Kidney capillary endothelial cell (primary cell): Measurements from ENCODE around the gene TMEM190.
A peak's percentile ranks its signal among the peaks of the same experiment; 100 is the strongest.

Experiments used
- DNase-seq: peaks from one replicate; pipeline ENCODE4 v3.0.0-alpha.2; 2018; ENCODE audit warnings: low spot score

The TMEM190 gene

DNA sequence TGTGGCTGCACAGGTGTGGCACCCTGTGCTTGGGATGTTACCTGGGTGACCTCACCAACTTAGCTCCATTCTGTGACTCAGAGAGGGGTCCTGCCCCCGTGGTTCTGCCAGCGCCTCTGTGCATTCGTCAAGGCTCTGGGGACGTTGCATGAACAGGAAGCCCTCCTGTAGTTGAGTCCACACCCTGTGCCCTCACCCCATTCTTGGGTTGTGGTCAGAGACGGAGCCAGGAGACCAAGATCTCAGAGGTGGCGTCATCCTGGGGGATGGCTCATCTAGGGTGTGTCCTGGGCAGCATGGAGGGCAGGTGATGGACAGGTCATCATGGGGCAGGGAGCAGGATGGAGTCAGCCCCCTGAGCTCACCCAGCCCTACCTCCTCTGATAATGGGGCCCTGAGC, 24.6 kb upstream of the TMEM190 start:
- DNase-seq: no peak

DNA sequence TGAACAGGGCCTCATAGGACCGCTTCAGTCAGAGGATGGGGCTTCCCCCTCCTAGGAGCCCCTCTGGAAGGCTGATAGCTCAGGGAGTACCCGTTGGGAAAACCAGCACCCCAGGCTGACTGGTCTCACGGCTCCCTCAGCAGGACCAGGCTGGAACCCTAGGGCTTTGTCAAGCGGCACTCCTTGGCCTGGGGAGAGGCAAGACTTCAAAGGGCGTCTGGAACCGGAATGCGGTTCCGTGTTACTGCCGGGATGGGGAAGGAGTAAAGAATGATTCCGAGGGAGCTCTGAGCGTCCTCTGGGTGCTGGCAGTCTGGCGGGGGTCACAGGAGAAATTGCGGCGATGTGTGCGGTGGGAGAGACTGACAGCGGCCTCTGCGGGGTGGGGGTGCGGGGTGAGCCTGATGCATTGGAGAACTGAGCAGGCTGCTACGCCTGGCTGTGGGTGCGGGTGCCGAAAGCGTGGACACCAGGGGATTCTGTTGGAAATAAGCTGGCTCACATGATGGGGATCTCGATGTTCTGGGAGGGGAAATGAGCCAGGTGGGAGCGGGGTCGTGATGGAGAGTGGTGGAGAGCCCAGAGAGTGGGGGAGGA, 24.0 kb upstream of the TMEM190 start:
- DNase-seq: no peak

DNA sequence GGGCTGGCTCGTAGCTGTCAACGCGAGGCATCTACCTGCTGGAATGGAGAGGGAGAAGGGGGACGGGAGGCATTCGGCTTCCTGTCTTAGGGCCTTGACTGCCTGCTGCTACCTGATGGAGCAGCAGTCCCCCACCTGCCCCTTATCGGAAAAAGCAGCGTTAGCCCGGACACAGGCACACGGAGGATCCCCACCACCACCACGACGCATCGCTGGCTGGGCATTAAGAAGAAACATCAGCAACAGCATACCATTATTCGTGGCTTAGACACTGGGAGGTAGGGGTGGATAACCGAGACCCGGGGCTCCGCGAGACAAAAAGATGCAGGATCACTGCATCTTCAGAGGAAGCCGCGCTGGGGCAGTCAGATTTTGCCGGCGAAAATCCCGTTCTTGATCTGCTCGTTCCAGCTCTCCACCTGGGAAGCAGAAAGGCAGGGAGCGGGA, 23.2 kb upstream of the TMEM190 start:
- no peak for DNase-seq

DNA sequence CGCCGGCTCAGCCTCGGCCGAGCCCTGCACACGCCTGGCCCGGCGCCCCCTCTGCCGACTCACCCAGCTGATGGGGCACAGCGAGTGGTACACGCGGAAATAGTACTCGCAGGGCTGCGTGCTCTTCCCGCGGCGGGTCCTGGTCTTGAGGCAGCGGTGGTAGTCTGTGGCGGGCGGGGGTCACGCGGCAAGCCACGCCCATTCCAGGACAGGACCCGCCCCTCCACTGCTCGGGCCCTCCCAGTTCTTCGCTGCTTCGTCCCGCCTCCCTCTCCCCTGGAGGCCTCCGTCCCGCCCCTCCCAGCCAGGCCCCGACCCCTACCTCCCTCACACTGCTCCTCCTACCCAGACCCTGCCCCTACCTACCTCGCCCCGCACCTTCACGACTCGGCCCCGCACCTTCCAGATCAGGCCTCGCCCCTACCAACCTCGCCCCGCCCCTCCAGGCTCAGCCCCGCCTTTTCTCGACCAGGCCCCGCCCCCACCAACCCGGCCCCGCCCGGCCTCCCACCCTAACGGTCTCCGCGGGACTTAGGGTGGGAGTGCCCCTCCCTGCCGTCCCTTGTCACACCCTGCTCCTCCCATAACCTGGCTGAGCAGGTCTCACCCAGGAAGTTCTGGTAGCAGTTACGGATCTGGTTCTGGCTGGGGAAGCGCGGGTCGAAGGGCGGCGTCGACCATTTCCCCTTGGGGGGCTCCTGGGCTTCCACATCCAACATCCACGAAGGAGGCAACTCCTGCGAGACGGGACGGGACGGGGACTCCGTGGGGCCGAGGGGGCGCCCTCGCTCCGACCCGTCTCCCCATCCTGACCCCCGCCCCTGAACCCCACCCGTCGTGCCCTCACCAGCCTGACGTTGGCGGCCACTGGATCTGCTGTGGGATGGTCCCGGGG, 22.6 kb upstream of the TMEM190 start:
- DNase-seq: no peak

DNA sequence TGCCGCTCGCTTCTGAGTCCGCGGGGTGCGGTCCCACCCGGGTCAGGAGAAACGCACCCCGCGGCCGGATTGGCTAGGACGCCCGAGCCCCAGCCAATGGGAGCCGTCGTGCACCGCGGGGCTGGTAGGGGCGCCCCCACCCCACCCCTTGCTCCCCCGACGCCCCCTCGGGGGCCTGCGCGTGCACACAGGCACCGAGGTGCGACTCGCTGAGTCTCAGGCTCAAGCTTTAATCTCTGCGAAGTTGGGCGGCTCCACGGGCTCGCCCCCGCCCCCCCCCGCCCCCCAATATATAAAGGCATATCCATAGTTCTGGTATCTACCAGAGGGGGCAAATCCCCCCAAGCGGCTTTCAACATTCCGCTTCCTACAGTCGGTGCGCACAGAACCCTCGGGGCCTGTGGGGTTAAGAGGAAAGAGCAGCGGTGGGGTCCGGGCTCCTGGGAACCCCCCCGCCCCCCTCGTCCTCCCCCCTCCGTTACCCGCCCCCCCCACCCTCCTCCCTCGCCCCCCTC, 21.9 kb upstream of the TMEM190 start, which contains the start of gene COX6B2:
TSS of gene COX6B2 (minus strand) at position 22 of the 515 bp plus-strand sequence. CDS start 198 bp downstream, outside the sequence.
- DNase-seq: no peak

DNA sequence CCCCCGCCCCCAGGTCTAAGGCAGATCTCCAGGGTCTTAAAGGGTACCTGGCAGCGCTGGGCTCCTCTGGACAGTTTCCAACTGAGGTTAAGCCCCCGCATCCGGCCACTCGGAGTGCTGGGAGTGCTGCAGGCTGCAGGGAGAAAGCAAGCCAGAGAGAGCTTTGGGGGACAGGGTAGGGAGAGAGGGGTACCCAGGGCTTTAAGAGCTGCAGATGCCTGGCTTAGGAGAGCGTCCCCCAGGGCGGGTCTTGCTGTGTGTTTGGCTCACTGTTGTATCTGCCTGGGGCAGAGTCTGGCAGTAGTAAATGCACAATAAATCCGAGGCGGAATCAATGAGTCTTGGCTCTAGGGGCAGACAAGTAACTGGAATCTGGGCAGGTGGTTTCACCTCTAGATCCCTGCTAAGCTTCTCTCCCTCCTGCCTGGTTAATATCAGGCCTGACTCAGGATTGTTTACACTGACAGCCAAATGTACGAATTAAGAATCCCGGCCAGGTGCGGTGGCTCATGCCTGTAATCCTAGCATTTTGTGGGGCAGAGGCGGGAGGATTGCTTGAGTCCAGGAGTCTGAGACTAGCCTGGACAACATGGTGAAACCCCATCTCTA, 21.3 kb upstream of the TMEM190 start:
- no peak for DNase-seq

DNA sequence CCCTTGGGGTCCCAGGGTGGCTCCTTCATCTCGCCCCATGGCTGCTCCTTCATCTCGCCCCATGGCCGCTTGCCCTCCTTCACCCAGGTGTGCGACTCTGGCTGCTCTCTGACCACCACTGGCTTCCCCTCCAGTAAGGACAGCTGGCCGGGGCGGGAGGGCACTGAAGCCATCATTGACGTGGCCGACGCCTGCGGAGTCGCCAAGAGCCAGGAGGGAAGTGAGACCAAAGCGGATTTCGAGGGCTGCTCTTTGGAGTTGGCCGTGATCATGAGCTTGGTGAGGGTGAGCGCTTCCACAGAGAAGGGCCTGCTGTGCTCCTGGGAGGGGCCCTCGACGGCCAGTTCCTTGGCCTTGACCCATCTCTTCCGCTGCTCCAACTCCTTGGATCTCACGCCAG, 18.1 kb upstream of the TMEM190 start:
- DNase-seq: no peak

DNA sequence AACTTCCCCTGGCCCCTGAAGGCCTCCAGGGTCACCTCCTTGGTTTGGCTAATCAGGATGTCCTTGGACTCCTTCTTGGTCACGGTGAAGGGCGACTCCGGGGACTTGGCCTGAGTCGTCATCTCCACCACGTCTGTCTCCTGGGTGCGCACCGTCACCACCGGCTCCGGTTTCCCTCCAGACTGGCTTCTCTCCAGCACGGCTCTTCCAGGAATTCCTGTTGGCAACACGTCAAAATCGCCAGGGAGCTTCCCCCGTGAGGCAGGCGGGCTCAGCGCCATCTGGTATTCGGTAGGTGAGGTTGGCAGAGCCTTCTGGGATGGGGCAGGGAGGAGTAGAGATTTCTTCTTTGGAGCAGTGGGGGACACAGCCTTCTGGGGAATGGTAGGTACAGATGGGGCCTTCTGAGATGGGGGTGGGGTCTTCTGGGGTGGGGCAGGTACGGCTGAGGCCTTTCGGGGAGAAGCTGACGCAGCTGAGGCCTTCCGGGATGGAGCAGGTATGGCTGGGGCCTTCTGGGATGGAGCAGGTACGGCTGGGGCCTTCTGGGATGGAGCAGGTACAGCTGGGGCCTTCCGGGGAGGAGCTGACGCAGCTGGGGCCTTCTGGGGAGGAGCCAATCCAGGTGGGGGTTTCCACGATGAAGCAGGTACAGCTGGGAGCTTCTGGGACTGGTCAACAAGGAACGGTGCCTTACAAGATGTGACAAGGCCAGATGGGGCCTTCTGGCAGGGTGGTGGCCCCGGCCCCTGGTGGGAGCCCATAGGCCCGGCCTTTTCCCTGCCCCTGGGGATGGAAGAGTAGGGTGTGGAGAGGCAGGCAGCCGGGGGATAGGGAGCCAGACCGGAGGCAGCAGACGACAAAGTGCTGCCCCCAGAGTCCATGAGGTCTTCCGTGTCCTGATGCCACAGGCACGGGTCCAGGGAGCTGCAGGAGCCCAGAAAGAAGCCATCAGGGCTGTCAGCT, 17.4 kb upstream of the TMEM190 start:
- DNase-seq: no peak

DNA sequence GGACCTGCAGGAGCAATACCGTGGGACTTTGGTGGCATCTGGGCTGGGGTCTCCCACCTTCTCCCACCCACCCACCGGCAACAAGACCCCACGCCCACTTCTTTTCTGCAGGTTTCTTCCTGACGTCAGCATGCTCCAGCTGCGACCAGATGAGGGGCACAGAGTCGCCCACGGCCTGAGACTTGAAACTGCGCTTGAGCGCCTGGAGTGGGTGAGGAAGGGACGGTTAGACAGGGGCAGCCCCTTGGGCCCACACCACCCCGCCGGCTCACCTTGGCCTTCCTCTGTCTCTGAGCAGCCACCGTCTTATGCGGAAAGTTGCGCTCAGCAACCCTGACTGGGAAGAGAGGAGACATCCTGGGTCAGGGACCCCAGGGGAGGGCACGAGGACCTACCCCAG, 15.7 kb upstream of the TMEM190 start:
- no peak for DNase-seq

DNA sequence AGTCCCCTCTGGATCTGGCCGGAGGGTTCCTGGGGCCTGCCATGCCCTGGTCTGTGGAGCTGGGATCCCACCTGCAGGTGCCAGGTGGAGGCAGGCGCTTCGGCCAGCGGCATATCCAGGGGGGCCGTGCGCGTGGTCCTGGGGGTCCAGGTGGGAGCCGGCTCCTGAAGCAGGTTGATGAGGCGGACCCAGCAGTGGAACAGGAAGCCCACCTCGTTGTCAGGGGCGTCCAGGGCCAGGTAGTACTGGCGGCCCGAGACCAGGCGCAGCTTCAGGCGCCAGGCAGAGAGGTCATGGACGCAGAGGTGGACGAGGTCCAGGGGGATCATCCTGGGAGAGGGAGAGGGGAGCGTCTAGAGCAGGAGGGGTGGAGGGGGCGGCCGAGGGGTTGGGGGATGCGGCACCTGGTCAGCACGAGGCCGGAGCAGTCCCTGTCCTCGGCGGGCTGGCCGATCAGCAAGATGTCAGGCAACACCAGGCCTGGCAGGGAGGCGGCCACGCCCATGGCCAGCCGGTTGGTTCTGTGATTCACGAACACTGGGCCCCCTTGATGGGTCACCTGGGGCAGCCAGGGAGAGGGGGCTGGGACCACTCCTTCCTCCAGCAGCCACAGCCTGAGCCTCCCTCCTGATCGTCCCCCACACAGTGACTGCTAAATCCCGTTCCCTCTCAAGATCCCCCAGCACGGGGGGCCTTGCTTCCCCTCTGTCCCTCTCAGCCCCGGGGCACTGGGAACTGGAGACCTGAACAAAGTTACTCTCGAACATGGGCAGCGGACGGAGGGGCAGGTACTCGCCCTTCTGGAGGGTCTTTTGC, 14.2 kb upstream of the TMEM190 start:
- no peak for DNase-seq

DNA sequence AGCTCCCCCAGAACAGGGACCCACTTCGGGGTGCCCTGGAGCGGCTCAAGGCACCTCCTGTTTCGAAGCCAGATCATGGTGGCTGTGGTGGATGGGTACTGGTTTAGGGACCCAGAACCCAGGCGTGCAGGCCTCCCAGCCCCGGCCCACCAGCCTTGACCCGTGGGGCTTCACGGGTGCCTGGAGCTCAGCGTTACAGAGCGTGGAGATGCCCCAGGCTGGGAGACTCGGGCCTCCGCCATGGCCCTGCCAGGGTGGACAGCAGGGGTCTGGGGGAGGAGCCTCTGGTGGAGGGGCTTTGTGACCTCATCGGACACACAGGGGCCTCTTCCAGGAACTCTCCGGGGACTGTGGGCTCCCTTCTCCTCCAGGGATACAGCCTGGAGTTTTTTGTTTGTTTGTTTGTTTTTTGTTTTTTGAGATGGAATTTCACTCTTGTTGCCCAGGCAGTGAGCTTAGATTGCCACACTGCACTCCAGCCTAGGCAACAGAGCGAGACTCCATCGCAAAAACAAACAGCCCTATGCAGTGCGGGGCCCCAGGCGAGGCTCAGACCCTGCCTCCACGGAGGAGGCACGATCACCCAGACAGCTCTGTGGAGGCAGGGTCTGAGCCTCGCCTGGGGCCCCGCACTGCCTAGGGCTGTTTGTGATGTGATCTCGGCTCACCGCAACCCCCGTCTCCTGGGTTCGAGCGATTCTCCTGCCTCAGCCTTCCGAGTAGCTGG, 13.5 kb upstream of the TMEM190 start, which contains the start of gene GARIN5B:
TSS of gene GARIN5B (minus strand) at position 271 of the 727 bp plus-strand sequence. CDS start at position 77, 194 bp downstream.
- no peak for DNase-seq

DNA sequence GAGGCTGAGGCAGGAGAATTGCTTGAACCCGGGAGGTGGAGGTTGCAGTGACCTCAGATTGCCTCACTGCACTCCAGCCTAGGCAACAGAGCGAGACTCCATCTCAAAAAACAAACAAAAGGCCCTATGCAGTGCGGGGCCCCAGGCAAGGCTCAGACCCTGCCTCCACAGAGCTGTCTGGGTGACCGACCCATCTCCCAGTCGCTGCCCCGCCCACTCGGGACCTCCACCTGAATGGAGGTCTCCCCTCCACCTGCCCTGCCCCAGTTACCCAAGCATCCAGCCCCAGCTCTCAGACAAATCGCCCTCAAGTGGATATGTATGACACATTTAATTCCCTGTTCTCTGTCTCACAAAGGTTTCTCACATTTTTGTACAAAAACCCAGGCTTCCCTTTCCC, 11.4 kb upstream of the TMEM190 start:
- no peak for DNase-seq

DNA sequence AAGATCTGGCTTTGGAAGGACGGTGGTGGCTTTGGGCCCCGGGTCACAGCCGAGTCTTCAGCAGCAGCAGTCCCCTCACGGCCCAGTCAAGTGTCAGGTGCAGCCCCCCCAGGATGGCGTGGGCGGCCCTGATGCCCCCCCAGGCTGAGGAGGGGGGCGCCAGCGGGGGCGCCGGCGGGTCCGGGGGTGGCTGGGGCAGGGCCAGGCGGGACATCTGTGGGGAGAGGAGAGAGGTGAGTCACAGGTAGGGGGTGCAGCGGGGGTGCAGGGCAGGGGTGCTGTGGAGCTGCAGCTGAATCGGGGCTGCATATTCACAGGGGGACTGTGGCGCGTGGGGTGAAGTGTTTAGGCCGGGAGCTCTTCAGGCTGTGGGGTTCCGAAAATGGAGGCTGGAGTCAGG, 10.7 kb upstream of the TMEM190 start:
- DNase-seq: no peak

DNA sequence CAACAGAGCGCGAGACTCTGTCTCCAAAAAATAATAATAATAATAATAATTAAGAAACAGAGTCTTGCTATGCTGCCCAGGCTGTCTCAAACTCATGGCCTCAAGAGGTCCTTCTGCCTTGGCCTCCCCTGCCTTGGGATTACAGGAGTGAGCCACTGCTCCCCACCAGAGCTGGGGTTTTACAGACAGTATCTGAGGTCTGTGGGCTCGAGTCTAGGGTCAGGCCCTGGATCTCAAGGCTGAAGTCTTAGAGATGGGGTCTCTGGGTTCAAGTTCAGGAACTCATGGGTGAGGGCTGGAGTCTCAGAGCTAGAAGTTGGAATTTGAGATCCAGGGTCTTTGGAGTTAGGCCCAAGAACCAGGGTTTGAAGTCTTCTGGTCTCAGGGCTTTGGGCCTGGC, 9.8 kb upstream of the TMEM190 start:
- no peak for DNase-seq

DNA sequence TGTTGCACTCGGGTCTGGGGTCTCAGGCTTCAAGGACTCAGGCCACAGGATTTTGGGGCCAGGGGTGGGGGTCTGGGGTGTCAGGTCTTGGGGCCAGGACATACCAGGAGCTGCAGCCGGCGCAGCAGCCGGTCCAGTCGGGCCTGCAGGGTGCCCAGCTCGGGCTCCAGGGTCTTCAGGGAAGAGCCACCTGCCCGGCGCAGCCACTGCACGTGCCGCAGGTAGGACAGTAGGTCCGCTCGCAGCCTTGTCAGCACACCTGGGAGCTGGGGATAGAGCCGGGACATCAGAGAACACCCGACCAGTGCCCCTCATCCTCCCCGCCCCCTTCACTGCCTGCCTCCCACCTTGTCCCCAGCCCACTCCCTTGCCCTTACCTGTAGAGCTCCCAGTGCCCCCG, 8.5 kb upstream of the TMEM190 start:
- no peak for DNase-seq

DNA sequence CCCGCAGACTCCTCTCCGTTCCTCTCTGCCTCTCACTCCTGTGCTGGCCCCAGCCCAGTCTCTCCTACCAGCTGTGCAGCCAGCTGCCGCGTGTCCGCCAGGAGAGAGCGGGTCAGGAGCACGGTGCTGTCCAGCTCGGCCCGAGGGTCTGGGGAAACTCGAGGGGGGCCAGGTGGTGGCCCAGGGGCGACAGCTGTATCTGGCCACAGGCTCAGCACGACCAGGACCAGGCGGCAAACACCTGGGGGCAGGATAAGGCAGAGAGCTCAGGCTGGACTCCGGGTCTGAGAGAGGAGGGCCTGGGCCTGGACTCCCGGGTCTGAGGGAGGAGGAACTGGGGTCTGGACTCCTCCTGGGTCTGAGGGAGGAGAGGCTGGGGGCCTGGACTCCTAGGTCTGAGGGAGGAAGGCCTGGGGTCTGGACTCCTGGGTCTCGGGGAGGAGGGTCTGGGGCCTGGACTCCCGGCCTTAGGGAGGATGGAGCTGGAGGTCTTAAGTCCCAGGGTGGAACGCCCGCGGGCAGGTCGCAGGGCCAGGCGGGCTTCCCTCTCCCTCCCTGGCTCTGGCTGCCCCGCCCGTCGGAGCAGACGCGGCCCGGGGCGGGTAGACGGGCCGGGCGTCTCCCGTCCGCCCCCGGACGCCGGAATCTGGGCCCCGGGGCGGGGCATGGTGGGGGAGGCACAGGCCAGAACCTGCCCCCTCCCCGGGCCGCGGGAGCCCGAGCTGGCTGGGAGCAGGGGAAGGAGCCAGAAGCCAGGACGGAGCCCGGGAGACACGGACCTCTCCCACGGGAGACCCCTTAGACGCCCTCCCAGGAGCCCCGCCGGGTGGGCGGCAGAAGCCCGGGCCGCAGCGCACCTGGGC, 7.7 kb upstream of the TMEM190 start:
- peak; percentile 28 for DNase-seq

DNA sequence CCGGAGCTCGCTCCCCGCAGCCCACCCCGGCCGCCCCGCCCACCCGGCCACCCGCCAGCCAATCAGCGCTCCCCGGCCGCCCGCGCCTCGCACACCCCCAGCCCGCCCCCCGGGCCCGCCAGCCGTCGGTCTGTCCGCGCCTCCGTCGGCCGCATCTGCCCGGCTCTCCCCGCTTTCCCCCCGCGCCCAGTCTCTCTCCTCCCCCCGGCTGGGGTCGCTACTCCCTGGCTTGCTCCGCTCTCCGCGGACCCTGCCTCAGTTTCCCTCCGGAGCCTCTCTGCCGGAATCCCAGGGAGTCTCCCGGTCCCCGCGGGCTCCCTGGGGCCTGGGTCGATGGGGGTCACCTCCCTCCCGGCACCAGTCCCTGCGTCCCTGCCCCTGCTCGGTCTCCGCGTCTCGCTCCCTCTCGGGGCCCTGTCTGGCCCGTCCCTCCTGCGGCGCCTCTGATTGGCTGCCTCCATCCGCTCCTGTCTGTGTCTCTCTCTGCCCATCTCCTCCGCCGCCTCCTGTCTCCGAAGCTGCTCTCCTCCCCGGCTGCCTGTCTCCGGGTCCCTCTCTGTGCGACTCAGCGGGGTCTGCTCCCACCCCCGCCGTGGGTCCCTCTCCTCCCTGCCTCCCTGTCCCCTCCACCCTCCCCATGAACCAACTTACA, 6.8 kb upstream of the TMEM190 start:
- DNase-seq: peak; percentile 41

DNA sequence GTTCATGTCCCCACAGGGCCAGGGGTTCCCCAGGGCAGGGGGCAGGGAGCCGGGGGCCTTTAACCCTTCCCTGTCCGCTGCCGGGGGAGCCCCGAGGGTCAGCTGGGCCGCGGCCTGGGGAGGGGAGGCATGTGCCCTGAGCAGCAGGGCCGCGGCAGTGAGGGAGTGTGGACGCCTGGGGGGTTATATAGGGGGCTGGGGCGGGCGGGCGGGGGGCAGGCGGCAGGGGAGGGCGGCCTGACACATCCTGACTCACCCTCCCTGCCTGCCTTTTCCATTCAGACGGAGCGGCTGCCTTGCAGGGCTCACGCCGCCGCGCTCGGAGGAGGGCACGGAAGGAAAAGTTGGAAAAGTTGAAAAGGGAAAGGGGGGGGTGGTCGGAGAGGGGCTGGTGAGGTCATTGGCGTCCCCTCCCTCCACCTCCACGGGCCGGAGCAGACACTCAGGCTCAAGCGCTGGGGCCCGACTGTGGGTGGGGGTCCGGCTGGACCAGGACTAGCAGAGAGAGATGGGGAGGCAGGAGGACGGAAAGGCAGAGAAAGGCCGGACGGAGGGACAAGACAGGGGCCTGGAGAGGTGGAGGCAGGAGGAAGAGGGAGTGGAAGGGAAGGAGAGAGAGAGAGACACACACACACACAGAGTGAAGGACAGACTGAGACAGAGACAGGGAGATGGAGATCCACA, 6.2 kb upstream of the TMEM190 start, which contains the start of gene IL11:
TSS of gene IL11 (minus strand) at position 159 of the 684 bp plus-strand sequence. CDS start at position 6, 153 bp downstream.
- DNase-seq: peak; percentile 71
